Stimulated activated CD4-positive, alpha-beta T cell treated with anti-CD3 and anti-CD28 coated beads, Interleukin-15, amount 100 ng/mL, for 48 hours (primary cell): ENCODE results near the gene STRA8.
"Not testable (repeated sequence)": the region's sequence is repeated elsewhere in the genome, so short reads cannot be mapped to it uniquely, and the experiment has no call there.

Source experiments
- DNase-seq, 2 donors: peaks; one replicate each; pipeline ENCODE4 v3.0.0-alpha.2; 2020; ENCODE audit warnings: low read depth in 2 of 2

The STRA8 gene

GRCh38 chr7:135204876-135205275, 28.8 kb upstream of the STRA8 start:
- DNase-seq, result no peak

DNA sequence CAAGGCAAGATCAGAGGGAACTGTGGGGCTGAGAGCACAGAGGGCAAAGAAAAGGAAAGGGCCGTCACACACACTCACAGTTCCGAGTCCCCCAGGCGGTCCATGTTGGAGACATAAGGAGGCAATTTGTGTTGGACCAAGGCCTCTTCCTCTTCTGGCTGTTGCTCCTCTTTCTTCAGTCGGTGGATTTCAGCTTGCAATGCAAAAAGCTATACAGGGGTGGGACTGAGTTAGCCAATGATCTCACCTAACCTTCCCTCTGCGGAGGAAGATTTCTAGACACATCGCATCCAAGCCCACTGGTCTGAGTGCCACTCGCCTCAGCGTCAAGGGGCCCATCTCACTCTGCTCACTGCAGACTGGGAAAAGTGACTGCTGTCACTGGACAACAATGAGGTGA, 27.8 kb upstream of the STRA8 start:
- DNase-seq, result no peak

GRCh38 chr7:135206941-135207391, 26.7 kb upstream of the STRA8 start:
- no peak for DNase-seq

DNA sequence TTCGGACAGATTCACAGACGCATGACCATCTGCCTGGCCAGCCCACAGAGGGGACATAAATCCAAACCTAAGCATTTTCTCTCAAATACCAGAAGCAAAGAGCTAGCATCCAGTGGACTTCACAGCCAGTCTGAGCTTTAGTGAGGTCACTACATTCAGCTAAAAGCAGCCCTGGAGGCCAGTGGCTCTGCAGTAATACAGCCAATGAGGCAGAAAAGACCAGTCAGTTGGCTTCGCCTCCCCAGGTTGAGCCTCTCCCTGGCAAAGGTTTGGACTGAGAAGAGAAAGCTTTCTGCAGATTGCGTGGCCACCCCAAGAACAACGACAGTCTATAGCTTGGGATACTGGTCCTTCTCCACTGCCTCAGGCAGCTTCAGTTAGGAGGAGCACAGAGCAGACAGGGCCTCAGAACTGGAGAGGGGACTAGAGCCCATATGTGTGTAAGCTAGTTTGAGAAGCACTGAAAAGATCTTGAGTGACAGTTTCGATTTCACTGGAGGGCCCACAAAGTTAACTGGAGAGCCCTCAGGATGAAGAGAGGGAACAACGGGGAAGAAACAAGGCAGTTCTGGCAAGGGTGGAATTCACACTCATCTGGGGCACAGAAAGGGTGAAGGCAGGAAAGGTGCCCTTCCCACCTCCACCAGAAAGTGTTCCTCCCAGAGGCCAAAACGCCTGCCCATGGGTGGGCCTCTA, 26.1 kb upstream of the STRA8 start:
- DNase-seq, result no peak

DNA sequence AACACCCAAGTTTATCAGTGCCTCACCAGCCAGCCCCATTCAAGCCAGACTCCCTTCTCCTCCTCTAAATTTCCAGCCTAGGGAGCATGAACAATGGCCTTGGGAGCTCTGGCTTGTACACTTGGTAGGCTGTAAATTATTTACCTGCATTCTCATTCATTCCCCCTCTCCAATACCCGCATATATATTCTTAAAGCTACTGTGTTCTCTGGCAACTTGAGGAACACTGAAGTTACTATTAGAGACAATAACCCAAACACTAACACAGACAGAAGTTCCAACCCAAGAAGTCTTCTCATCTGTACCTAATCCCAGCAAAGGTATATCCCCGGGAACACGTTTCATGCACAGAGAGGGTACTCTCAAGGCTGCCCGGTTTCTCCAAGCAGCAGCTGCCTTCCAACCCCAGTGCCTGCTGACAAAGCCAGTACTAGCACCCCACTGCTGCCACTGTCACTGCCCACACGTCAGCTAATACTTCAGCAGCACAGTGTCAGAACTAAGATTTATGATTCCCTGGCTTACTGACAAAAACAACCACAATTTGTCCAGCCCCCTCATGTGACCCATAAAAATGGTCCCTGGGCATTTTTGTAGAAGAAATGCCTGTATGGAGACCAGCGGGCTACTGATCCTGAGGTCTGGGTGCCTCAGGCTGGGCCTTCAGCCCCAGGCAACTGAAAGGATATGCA, 25.4 kb upstream of the STRA8 start:
- no peak for DNase-seq

GRCh38 chr7:135209225-135209834, 24.3 kb upstream of the STRA8 start:
- no peak for DNase-seq

- DNase-seq, result no peak
These were observed 22.8 kb upstream of the STRA8 start for GRCh38 chr7:135210888-135211178.

DNA sequence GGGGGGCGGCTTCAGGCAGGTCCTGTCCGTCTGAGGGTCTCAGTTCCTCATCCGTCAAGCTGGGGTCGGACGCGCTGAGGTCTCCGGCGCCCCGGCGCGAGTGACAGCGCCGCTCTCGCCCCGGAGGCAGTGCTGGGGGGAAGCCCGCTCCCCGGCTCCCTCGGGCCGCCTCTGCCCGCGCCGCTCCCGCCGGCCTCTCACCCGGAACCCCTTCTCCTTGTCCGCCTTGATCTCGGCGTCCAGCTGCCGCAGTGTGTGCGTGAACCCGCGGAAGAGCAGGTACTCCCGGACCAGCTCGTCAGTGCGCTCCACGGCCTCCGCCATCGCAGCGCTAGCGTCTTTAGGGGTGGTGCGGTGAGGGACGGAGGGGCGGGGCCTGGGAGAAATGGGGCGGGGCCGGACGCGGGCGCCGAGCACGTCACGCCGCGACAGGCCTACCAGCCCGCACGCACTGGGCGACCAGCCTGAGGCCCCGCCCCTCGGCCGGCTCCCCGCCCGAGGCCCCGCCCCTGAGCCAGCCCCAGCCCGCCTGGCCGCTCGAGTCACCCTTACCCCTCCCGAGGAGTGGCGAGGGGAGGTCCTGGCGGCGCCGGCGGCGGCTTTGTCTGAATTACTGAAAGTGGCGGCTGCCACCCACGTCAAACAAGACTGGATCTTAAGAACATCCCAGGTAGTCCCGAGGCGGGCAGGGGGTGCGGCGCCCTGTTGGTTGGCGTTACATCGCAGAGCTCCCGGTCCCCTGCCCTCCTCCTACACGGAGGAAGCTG, 22.3 kb upstream of the STRA8 start, which contains the start of gene WDR91:
Gene WDR91, minus strand, starts transcription at position 348 of the 767 bp plus-strand sequence. Its CDS starts 24 bp downstream, at position 324.
- DNase-seq, result peak; percentile 89 to 97

DNA sequence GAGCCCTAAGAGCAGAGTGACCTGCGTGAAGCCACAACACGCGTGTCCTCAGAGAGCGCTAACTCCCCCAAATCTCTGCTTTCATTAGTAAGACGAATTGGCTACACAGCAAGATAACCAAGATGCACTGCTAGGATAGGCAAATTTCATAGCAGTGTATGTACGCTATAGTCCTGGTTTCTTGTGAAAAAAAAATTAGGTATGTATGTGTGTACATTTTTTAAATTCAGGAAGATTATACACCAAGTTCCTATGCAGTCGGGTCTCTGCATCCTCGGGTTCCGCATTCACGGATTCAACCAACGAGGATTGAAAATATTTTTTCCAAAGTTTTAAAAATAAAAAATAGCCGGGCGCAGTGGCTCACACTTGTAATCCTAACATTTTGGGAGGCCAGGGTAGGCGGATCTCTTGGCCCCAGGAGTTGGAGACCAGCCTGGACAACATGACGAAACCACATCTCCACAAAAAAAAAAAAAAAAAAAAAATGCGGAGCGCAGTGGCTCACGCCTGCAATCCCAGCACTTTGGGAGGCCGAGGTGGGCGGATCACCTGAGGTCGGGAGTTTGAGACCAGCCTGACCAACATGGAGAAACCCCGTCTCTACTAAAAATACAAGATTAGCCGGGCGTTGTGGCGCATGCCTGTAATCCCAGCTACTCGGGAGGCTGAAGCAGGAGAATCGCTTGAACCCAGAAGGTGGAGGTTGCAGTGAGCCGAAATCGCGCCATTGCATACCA, 21.5 kb upstream of the STRA8 start:
- DNase-seq, result not testable (repeated sequence)

- DNase-seq, result no peak
These were observed 19.8 kb upstream of the STRA8 start for GRCh38 chr7:135213831-135214230.

DNA sequence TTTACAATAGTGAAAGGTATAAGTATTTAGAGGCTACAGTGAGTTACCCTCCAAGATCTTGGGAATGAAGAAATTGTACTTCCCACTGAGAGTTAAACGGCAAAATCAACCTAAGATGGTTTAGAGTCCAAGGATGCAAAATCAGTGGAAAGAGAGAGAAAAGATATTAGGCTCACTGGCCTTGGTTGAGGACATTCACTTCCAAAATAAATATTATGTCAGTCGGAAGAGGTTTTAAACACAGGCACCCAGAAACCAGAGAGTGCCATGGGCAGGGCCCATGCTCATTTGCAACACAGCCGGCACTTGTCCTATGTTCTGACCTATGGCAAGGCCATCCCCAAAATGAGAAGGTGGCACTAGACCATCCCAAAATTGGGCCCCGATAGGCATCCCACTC, 18.5 kb upstream of the STRA8 start:
- DNase-seq, result no peak

- DNase-seq, result no peak
These were observed 17.9 kb upstream of the STRA8 start for GRCh38 chr7:135215698-135216097.

DNA sequence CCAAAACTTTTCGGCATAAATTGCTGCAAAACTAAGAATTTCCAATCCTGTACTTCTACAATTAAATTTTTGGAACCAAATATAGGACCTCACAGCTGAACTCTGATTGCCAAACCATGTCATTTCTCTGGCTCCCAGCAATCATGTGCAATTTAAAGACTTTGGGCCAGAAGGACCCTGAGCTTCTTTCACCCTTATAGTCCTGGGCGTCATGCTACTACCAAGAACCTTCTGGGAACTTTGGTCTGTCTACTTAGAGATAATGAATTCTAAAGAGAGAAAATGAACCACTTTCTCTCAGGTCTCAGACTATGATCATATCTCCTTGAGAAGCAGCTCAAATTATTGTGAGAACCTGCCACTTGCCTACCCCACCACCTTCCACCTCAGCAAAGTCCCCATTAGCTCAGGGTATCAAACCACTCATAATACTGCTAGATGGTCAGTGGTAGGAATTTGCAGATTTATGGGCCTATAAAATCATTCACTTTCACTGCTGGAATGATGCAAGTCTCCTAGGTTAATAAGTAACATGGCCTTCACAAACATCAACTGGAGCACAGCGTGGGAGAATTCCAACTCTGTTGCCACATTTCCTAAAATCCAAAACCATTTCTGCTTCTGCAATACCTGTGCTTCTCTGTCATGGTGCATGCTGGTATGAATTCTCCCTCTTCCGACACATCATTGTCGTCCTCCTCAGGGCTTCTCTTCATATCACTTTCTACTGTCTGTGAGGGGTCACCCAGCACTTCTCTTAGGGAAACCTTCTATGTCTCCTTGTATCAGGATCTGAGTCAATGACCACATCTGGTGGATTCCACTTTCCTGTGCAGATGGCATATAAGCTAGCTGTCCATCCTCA, 15.8 kb upstream of the STRA8 start:
- no peak for DNase-seq

DNA sequence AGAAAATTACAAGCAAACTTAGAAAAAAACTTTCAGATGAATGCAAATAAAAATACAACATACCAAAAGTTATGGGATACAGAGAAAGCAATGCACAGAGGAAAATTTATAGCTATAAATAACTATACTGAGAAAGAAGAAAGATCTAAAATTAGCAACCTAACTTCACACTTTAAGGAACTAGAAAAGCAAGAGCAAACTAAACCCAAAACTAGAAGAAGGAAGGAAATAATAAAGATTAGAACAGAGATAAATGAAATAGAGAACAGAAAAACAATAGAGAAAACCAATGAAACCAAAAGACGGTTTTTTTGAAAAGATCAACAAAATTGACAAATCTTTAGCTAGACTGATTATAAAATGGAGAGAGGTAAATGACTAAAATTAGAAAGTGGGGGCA, 9.6 kb upstream of the STRA8 start:
- DNase-seq, result no peak

- no peak for DNase-seq
These were observed 2.0 kb upstream of the STRA8 start for GRCh38 chr7:135231686-135232085.

DNA sequence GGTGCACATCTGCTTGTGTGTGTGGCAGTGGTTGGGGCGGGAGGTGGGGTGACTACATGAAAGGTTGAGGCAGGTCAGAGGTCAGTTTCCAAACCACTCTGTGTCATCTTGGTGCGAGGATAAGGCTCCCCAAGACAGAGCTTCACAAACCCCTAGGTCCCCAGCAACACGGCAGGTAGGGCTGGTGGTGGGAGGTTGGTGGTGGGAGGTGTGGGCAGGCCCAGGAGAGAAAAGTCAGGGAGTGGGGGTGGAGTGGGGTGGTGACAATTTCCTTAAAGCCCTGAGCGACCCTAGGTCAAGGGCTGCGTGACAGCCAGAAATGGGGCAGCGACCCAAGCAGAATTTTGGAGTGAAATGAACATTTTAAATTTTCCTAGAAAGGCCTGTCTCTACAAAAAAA, 1.6 kb upstream of the STRA8 start:
- DNase-seq, result no peak

DNA sequence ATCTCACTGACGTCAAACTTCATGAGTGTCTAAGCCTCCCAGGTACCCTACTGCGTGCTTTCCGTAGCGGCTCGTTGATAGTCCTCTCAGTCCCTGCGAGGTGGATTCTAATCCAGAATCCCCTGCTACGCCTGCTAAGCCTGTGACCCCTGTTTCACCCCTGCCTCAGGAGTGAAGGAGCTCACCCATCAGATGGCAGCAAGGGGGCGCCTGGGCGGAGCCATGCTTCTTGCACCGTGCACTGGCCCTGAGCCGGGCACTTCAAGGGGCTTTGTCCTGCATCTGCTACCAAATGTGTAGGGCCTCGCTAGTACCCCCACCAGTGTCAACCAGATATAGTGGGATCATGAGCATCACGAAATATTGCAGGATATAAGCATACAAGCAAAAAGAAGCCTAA, 918 bp upstream of the STRA8 start:
- no peak for DNase-seq

DNA sequence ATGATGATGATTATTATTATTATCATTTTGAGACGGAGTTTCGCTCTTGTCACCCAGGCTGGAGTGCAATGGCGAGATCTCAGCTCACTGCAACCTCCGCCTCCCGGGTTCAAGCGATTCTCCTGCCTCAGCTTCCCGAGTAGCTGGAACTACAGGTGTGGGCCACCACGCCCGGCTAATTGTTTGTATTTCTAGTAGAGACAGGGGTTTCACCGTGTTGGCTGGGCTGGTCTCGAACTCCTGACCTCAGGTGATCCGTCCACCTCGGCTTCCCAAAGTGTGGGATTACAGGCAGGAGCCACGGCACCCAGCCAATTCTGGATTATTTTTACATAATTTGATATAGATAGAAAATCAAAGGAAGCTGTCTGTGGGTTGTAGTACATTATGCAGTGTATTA, 457 bp downstream of the STRA8 start:
- not testable (repeated sequence) for DNase-seq

DNA sequence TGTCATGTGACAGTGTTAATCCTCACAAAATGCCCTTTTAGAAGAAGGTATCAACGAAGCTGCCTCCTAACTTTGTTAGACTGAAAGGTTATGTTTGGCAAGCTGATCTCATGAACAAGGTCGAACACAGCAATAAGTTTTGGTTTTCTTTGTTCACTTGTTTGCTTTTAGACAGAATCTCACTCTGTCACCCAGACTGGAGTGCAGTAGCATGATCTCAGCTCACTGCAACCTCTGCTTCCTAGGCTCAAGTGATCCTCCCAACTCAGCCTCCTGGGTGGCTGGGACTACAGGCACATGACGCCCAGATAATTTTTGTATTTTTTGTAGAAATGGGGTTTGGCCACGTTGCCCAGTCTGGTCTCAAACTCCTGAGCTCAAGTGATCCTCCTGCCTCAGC, 1.1 kb downstream of the STRA8 start:
- no peak for DNase-seq

- DNase-seq, result no peak
These were observed 2.2 kb downstream of the STRA8 start for GRCh38 chr7:135235841-135236240.

DNA sequence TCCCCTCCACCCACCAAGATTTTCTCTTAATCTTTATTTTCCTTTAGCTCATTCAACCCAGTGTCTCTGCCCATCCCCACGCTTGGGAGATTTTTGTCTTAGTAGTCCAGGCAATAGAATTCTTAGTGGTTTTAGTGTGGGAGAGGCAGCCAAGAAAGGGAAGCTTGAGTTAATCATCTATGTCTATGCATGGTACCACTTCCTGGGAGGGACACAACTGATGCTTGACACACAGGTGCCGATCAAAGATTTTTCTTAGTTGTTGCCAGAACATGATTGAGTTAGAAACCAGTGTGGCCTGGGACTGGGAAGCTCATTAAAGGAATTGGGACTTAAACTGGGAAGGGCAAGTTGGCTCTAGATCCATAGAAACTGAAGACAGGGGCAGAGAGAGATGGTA, 3.1 kb downstream of the STRA8 start:
- DNase-seq, result no peak
